CD4-positive, alpha-beta T cell treated with Interleukin-15 for 1 hour (primary cell): ENCODE data around the gene FPR1.

Experiments
- DNase-seq: peaks from one replicate; pipeline ENCODE4 v3.0.0-alpha.2; 2020

Gene FPR1

DNA sequence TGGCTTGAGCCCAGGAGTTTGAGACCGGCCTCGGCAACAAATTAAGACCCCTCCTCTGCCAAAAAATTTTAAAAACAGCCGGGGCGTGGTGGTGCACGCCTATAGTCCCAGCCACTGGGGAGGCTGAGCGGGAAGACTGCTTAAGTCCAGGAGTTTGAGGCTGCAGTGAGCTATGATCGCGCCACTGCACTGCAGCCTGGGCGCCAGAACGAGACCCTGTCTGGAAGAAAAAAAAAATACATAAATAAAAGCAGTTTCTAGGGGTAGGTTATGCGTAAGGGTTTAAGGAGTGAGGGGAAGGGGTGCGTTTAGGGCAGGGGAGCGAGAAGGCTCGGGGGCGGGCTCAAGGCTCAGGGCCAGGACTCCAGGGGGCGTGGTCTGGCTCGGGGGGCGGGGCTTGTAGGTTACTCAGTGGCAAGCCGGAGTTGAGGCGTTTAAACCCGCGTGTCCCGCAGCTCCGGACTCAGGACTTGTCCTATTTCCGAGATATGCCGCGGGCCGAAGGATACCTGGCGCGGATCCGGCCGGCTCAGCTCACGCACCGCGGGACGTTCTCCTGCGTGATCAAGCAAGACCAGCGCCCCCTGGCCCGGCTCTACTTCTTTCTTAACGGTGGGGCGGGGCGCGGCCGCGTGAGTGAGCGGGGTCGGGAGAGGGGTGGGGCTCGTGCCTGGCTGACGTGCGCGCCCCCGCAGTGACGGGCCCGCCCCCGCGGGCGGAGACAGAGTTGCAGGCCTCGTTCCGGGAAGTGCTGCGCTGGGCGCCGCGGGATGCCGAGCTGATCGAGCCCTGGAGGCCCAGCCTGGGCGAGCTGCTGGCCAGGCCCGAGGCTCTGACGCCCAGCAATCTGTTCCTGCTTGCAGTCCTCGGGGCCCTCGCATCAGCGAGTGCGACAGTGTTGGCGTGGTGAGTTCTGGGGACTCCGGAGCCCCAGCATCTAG, 47.8 kb downstream of the FPR1 start:
- peak; percentile 95 for DNase-seq

DNA sequence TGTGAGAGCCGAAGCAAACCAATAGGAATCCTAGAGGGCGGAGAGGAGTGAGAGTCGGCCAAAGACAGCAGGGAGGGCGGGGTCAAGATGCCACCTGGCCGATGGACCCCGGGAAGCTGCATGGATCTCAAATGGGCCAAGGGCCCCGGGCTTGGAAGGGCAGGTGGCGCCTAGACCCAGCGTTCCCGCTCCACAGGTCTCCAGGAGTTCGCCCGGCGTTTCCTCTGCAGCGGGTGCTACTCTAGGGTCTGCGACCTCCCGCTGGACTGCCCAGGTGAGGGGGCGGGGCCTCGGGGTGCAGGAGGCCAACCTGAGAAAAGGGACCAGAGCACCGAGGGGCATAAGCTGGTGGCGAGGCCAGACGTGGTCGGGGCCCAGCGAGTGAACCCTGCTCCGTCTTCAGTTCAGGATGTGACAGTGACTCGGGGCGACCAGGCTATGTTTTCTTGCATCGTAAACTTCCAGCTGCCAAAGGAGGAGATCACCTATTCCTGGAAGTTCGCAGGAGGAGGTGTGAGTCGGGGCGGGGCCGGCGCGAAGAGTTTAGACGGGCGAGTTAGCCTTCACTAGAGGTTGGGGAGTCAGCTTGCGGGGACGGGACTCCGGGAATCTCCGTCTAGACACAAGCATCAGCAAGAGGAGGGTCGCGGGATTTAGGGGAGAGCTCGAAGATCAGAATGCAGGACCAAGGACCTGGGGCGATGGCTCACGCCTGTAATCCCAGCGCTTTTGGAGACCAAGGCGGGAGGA, 48.7 kb downstream of the FPR1 start:
- no peak for DNase-seq

- peak; percentile 65 for DNase-seq
Observed at GRCh38 chr19:51702103-51702824, 49.4 kb downstream of the FPR1 start.

- no peak for DNase-seq
Observed at GRCh38 chr19:51701468-51702100, 50.1 kb downstream of the FPR1 start.

GRCh38 chr19:51699170-51699569, 52.5 kb downstream of the FPR1 start:
- no peak for DNase-seq

- DNase-seq, result no peak
Observed at GRCh38 chr19:51698296-51698695, 53.4 kb downstream of the FPR1 start.

DNA sequence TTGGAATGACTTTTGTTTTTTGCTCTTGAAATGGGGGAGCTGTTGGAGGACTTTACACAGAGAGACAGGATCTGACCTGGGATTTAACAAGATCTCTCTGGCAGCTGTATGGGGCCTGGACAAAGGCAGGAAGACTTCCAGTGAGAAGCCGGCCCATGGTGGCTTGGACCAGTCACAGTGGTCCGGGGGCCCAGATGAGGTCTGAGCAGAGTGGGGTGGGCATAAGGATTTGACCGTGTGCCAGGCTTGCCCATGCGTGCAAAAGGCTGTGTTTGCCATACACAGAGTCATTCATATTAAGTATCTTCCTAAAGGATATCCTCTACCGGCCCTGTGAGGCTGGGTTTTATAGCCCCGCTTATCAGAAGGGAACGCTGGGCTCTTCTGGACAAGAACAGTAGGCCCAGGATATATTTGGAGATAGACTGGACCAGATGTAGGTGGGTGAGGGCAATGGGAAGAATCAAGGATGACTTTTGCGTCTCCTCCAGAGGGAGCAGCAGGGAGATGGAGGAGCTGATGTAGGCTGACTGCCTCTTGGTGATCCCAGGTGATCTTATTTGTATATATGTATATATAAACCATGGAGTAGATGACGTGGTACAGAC, 54.4 kb downstream of the FPR1 start:
- no peak for DNase-seq

- DNase-seq, result no peak
Observed at GRCh38 chr19:51696606-51697005, 55.1 kb downstream of the FPR1 start.
